BLaER1 (cell line): ENCODE measurements around the gene HSF5.

Experiments used
- H3K27ac ChIP-seq: shearing (Covaris generic); formaldehyde crosslinking; 2 replicates; pipeline ENCODE4 v1.8.1; 2022
- H3K27me3 ChIP-seq: shearing (Covaris generic); formaldehyde crosslinking; 2 replicates; pipeline ENCODE4 v1.8.1; 2022
- H3K36me3 ChIP-seq: shearing (Covaris generic); formaldehyde crosslinking; 2 replicates; pipeline ENCODE4 v1.8.1; 2022
- H3K4me1 ChIP-seq: shearing (Covaris generic); formaldehyde crosslinking; 2 replicates; pipeline ENCODE4 v1.8.1; 2022
- H3K4me2 ChIP-seq: shearing (Covaris generic); formaldehyde crosslinking; 2 replicates; pipeline ENCODE4 v1.8.1; 2022
- H3K4me3 ChIP-seq: shearing (Covaris generic); formaldehyde crosslinking; 2 replicates; pipeline ENCODE4 v1.8.1; 2022
- H3K9ac ChIP-seq: shearing (Covaris generic); formaldehyde crosslinking; 2 replicates; pipeline ENCODE4 v1.8.1; 2022
- H3K9me3 ChIP-seq: shearing (Covaris generic); formaldehyde crosslinking; 2 replicates; pipeline ENCODE4 v1.8.1; 2022
- H4K20me1 ChIP-seq: shearing (Covaris generic); formaldehyde crosslinking; 2 replicates; pipeline ENCODE4 v1.8.1; 2022
- Cebpa-rat ChIP-seq: shearing (Covaris generic); IDR thresholded peaks from 2 replicates; pipeline ENCODE4 v1.8.1; 2022

The HSF5 gene

GRCh38 chr17:58455491-58455890, 32.7 kb downstream of the HSF5 start:
- Histone ChIP-seq H4K20me1 (no peaks in the 10 kb centered on the region), H3K9ac (no peak overlapping the region), H3K4me1 (no peaks in the 10 kb centered on the region), H3K4me2 (no peak overlapping the region), H3K9me3 (no peaks in the 10 kb centered on the region), H3K36me3 (0 out of 2 replicates have a peak, but pooled peaks cover 3% of the 10 kb centered on the region), H3K4me3 (no peak overlapping the region), H3K27me3 (no peaks in the 10 kb centered on the region), H3K27ac (no peak overlapping the region)
- no peak for TF ChIP-seq Cebpa-rat

- Histone ChIP-seq H3K9me3 (no peaks in the 10 kb centered on the region), H3K4me2 (no peak overlapping the region), H4K20me1 (no peaks in the 10 kb centered on the region), H3K36me3 (0 out of 2 replicates have a peak, but pooled peaks cover 3% of the 10 kb centered on the region), H3K9ac (no peak overlapping the region), H3K4me3 (no peak overlapping the region), H3K27me3 (no peaks in the 10 kb centered on the region), H3K4me1 (no peaks in the 10 kb centered on the region), H3K27ac (no peak overlapping the region)
- no peak for TF ChIP-seq Cebpa-rat
Observed at GRCh38 chr17:58452738-58453137, 35.5 kb downstream of the HSF5 start.

GRCh38 chr17:58447039-58447975, 40.9 kb downstream of the HSF5 start:
- H3K27me3 ChIP-seq = no peaks in the 10 kb centered on the region
- peaks cover 5% of the 10 kb centered on the region; the same call in 1 of the 2 replicates for H3K9me3 ChIP-seq
- no peak overlapping the region; the same call in 1 of the 2 replicates for H3K27ac ChIP-seq
- no peaks in the 10 kb centered on the region for H3K4me1 ChIP-seq
- H4K20me1 ChIP-seq = no peaks in the 10 kb centered on the region
- no peaks in the 10 kb centered on the region for H3K36me3 ChIP-seq
- no peak for TF ChIP-seq Cebpa-rat
- H3K4me2 ChIP-seq = no peak overlapping the region
- H3K9ac ChIP-seq = no peak overlapping the region
- no peak overlapping the region for H3K4me3 ChIP-seq

GRCh38 chr17:58446086-58446485, 42.1 kb downstream of the HSF5 start:
- Histone ChIP-seq H3K27ac (no peak overlapping the region), H3K9me3 (peaks cover 5% of the 10 kb centered on the region; the same call in 1 of the 2 replicates), H3K9ac (no peak overlapping the region), H3K4me1 (no peaks in the 10 kb centered on the region), H4K20me1 (no peaks in the 10 kb centered on the region), H3K4me3 (no peak overlapping the region), H3K4me2 (no peak overlapping the region), H3K36me3 (no peaks in the 10 kb centered on the region), H3K27me3 (no peaks in the 10 kb centered on the region)
- TF ChIP-seq Cebpa-rat = no peak

- Histone ChIP-seq H3K4me1 (no peaks in the 10 kb centered on the region), H3K9ac (no peak overlapping the region), H3K4me2 (no peak overlapping the region), H3K9me3 (no peaks in the 10 kb centered on the region), H3K27me3 (no peaks in the 10 kb centered on the region), H3K36me3 (no peaks in the 10 kb centered on the region), H3K27ac (no peak overlapping the region), H4K20me1 (no peaks in the 10 kb centered on the region), H3K4me3 (no peak overlapping the region)
- no peak for TF ChIP-seq Cebpa-rat
Observed at GRCh38 chr17:58436805-58437239, 51.4 kb downstream of the HSF5 start.

- Histone ChIP-seq H3K4me2 (no peak overlapping the region), H3K27ac (no peak overlapping the region), H3K36me3 (no peaks in the 10 kb centered on the region), H3K27me3 (no peaks in the 10 kb centered on the region), H3K4me1 (no peaks in the 10 kb centered on the region), H4K20me1 (no peaks in the 10 kb centered on the region), H3K9ac (no peak overlapping the region), H3K4me3 (no peak overlapping the region), H3K9me3 (no peaks in the 10 kb centered on the region)
- no peak for TF ChIP-seq Cebpa-rat
Observed at GRCh38 chr17:58436245-58436644, 52.0 kb downstream of the HSF5 start.

- H4K20me1 ChIP-seq = no peaks in the 10 kb centered on the region
- H3K4me2 ChIP-seq = no peak overlapping the region
- H3K4me3 ChIP-seq = no peak overlapping the region
- H3K4me1 ChIP-seq = no peaks in the 10 kb centered on the region
- H3K9ac ChIP-seq = no peak overlapping the region
- no peak overlapping the region for H3K27ac ChIP-seq
- no peaks in the 10 kb centered on the region for H3K9me3 ChIP-seq
- no peaks in the 10 kb centered on the region for H3K36me3 ChIP-seq
- no peak for TF ChIP-seq Cebpa-rat
- no peaks in the 10 kb centered on the region for H3K27me3 ChIP-seq
Observed at GRCh38 chr17:58432806-58433573, 55.2 kb downstream of the HSF5 start.

- TF ChIP-seq Cebpa-rat = no peak
- H3K4me2 ChIP-seq = no peak overlapping the region
- no peak overlapping the region for H3K27ac ChIP-seq
- H3K9ac ChIP-seq = no peak overlapping the region
- no peak overlapping the region for H3K4me3 ChIP-seq
- no peaks in the 10 kb centered on the region for H3K4me1 ChIP-seq
- H3K9me3 ChIP-seq = no peaks in the 10 kb centered on the region
- H4K20me1 ChIP-seq = no peaks in the 10 kb centered on the region
- no peaks in the 10 kb centered on the region for H3K36me3 ChIP-seq
- no peaks in the 10 kb centered on the region for H3K27me3 ChIP-seq
Observed at GRCh38 chr17:58427807-58428206, 60.4 kb downstream of the HSF5 start.

- H3K4me1 ChIP-seq = peaks cover 19% of the 10 kb centered on the region
Observed at GRCh38 chr17:58421711-58422110, 66.5 kb downstream of the HSF5 start.

GRCh38 chr17:58420827-58421226, 67.4 kb downstream of the HSF5 start:
- H3K4me1 ChIP-seq = peaks cover 19% of the 10 kb centered on the region
- H3K27ac ChIP-seq = no peak overlapping the region
- no peaks in the 10 kb centered on the region for H4K20me1 ChIP-seq
- H3K36me3 ChIP-seq = no peaks in the 10 kb centered on the region
- no peak overlapping the region for H3K9ac ChIP-seq
- no peaks in the 10 kb centered on the region for H3K27me3 ChIP-seq
- no peak overlapping the region for H3K4me3 ChIP-seq
- TF ChIP-seq Cebpa-rat = no peak
- H3K9me3 ChIP-seq = no peaks in the 10 kb centered on the region
- no peak overlapping the region for H3K4me2 ChIP-seq

More at GRCh38 chr17:58421711-58422110, 66.5 kb downstream of the HSF5 start:
- no peaks in the 10 kb centered on the region for H3K27me3 ChIP-seq
- no peak overlapping the region for H3K9ac ChIP-seq
- H3K36me3 ChIP-seq = no peaks in the 10 kb centered on the region
- H3K4me2 ChIP-seq = no peak overlapping the region
- H3K9me3 ChIP-seq = no peaks in the 10 kb centered on the region
- H3K4me3 ChIP-seq = no peak overlapping the region
- H3K27ac ChIP-seq = no peak overlapping the region
- no peaks in the 10 kb centered on the region for H4K20me1 ChIP-seq
- TF ChIP-seq Cebpa-rat = no peak
